A549 (cell line): ENCODE data around the gene CAMTA1. TPM values are rescaled to one million over a fixed set of nuclear protein-coding genes. Genes with fewer than 3 reads are reported as not detected.
A peak's percentile ranks its signal among the peaks of the same experiment; 100 is the strongest.

ENCODE experiments used
- ATAC-seq, 2 experiments: fragments of 200-7000 bp in 1 of 2; fragments of >200 bp in 1 of 2; cut with Nextera tagmentation in 1 of 2; cut with Tn5 transposase in 1 of 2; 3 replicates each; pipeline versions ENCODE4 v1.8.0 to v1.9.1; 2018 to 2020; ENCODE audit warnings: mild to moderate bottlenecking in 1 of 2, moderate library complexity in 1 of 2
- CTCF ChIA-PET: fragments of 300-600 bp; sonication (Branson Sonifier 250); formaldehyde crosslinking; extraction: SDS; loops from one replicate; lab custom pipeline; 2021; ENCODE audit warnings: antibody characterized with exemption, inconsistent platforms; lab: Yijun Ruan, JAX
- POLR2A ChIA-PET: fragments of 350-600 bp; formaldehyde crosslinking; extraction: SDS; loops from one replicate; lab custom pipeline; 2021; ENCODE audit warnings: antibody characterized with exemption, inconsistent platforms; lab: Yijun Ruan, JAX
- DNase-seq, 2 experiments: peaks; one replicate each; pipeline versions ENCODE4 v3.0.0 to v3.0.0-alpha.2; 2011 to 2016; ENCODE audit warnings: low read depth in 1 of 2, low spot score in 1 of 2
- FAIRE-seq: peaks from 2 replicates; lab custom pipeline; 2011; peaks lifted over from hg19 to GRCh38; lab: Jason Lieb, UNC
- H3K27ac ChIP-seq, 2 experiments: fragments of >200 bp; sonication (Bioruptor Twin); formaldehyde crosslinking; 3 replicates each; pipeline ENCODE4 v1.5.1; 2016 to 2017
- H3K4me1 ChIP-seq: fragments of >200 bp; sonication (Bioruptor Twin); formaldehyde crosslinking; 3 replicates; pipeline ENCODE4 v1.6.1; 2016
- H3K4me2 ChIP-seq: fragments of >200 bp; sonication (Bioruptor Twin); formaldehyde crosslinking; 3 replicates; pipeline ENCODE4 v1.6.1; 2016
- H3K4me3 ChIP-seq: fragments of >200 bp; sonication (Bioruptor Twin); formaldehyde crosslinking; 3 replicates; pipeline ENCODE4 v1.5.1; 2016
- H3K9me3 ChIP-seq: fragments of >200 bp; sonication (Bioruptor Twin); formaldehyde crosslinking; 3 replicates; pipeline ENCODE4 v1.6.1; 2016
- CBX2 ChIP-seq: fragments of 200-600 bp; sonication (generic); IDR thresholded peaks from 2 replicates; pipeline ENCODE4 v1.6.1; 2016; ENCODE audit warnings: low read depth, mild to moderate bottlenecking, borderline replicate concordance
- E2F6 ChIP-seq: IDR thresholded peaks from 2 replicates; pipeline ENCODE4 v1.6.1; 2012; ENCODE audit warnings: low read depth, borderline replicate concordance
- FOSB ChIP-seq: fragments of 250-450 bp; sonication (Bioruptor Pico); IDR thresholded peaks from 2 replicates; pipeline ENCODE4 v1.5.0; 2020; ENCODE audit warnings: mild to moderate bottlenecking, moderate library complexity
- FOSL2 ChIP-seq, 2 experiments: fragments of 450-650 bp in 1 of 2; fragments of >200 bp in 1 of 2; sonication (Bioruptor Twin) in 1 of 2; formaldehyde crosslinking; IDR thresholded peaks; 2 replicates each; pipeline versions ENCODE4 v1.5.0 to v1.6.1; 2016 to 2020; ENCODE audit warnings: mild to moderate bottlenecking in 1 of 2, moderate library complexity in 1 of 2
- HDAC2 ChIP-seq: fragments of 200-600 bp; sonication (generic); IDR thresholded peaks from 2 replicates; pipeline ENCODE4 v1.6.1; 2016
- HES2 ChIP-seq: fragments of >200 bp; sonication (Bioruptor Twin); formaldehyde crosslinking; IDR thresholded peaks from 2 replicates; pipeline ENCODE4 v1.6.1; 2016
- HEYL ChIP-seq: fragments of 250-450 bp; sonication (Bioruptor Pico); IDR thresholded peaks from 2 replicates; pipeline ENCODE4 v1.8.0; 2021; ENCODE audit warnings: mild to moderate bottlenecking, moderate library complexity
- HMGXB4 ChIP-seq: fragments of 250-450 bp; sonication (Bioruptor Pico); IDR thresholded peaks from 2 replicates; pipeline ENCODE4 v1.5.0; 2021; ENCODE audit warnings: mild to moderate bottlenecking, moderate library complexity, borderline replicate concordance
- HOXA7 ChIP-seq: fragments of 250-450 bp; sonication (Bioruptor Pico); IDR thresholded peaks from 2 replicates; pipeline ENCODE4 v1.5.0; 2020; ENCODE audit warnings: mild to moderate bottlenecking, moderate library complexity
- JUN ChIP-seq, 2 experiments: fragments of >200 bp; sonication (Bioruptor Twin); formaldehyde crosslinking; IDR thresholded peaks; 2 replicates in 1 of 2; 3 replicates in 1 of 2; pipeline ENCODE4 v1.6.1; 2016 to 2017
- MYC ChIP-seq: IDR thresholded peaks from 2 replicates; pipeline ENCODE4 v1.6.1; 2012; ENCODE audit warnings: mild to moderate bottlenecking, inconsistent platforms, low read length, improper control_type of control experiment, borderline replicate concordance
- NFE2L2 ChIP-seq: fragments of 150-350 bp; conservative IDR thresholded peaks from 2 replicates; pipeline ENCODE4 v1.6.1; 2014; ENCODE audit warnings: low read length
- NPAS2 ChIP-seq: fragments of 250-450 bp; sonication (Bioruptor Pico); IDR thresholded peaks from 2 replicates; pipeline ENCODE4 v1.8.0; 2022; ENCODE audit warnings: mild to moderate bottlenecking, moderate library complexity, borderline replicate concordance
- NR3C1 ChIP-seq: fragments of >200 bp; sonication (Bioruptor Twin); formaldehyde crosslinking; IDR thresholded peaks from 3 replicates; pipeline ENCODE4 v1.6.1; 2017
- PBX3 ChIP-seq: IDR thresholded peaks from 2 replicates; pipeline ENCODE4 v1.6.1; 2012
- POLR2AphosphoS2 ChIP-seq: conservative IDR thresholded peaks from 2 replicates; pipeline ENCODE4 v1.6.1; 2012; ENCODE audit warnings: low read length, improper control_type of control experiment, inconsistent platforms
- RFX5 ChIP-seq: fragments of 450-650 bp; IDR thresholded peaks from 2 replicates; pipeline ENCODE4 v1.7.1; 2014; ENCODE audit warnings: antibody characterized with exemption, mild to moderate bottlenecking, moderate library complexity
- SREBF2 ChIP-seq: fragments of 450-650 bp; IDR thresholded peaks from 2 replicates; pipeline ENCODE4 v1.6.1; 2014; ENCODE audit warnings: mild to moderate bottlenecking, moderate library complexity
- USF2 ChIP-seq: fragments of 450-650 bp; IDR thresholded peaks from 2 replicates; pipeline ENCODE4 v1.6.1; 2014; ENCODE audit warnings: antibody characterized with exemption
- ZC3H11A ChIP-seq: fragments of 450-650 bp; IDR thresholded peaks from 2 replicates; pipeline ENCODE4 v1.6.1; 2014; ENCODE audit warnings: antibody characterized with exemption, mild to moderate bottlenecking
- ZFP36 ChIP-seq: fragments of 450-650 bp; IDR thresholded peaks from 2 replicates; pipeline ENCODE4 v1.6.1; 2014; ENCODE audit warnings: borderline replicate concordance; ENCODE audit not compliant: partially characterized antibody
- WGBS: methylation state at CpG from one replicate; pipeline ENCODE4 v1.1.6; 2017; ENCODE audit errors: missing lambda C conversion rate; 5-methylcytosine and 5-hydroxymethylcytosine counted together
- polyA plus RNA-seq, 4 experiments: library from polyadenylated mRNA; depleted of rRNA in 3 of 4; stranded (reverse); fragments of >200 nt; fragmentation: RNase III in 1 of 4; extraction: RNeasy Plus Mini Kit Qiagen cat#74134 plus additional on column Dnase treatment in 1 of 4; gene quantifications; 2 replicates in 3 of 4; 3 replicates in 1 of 4; pipeline ENCODE4 v1.2.3, GENCODE V29; 2011 to 2017

Gene CAMTA1
- polyA plus RNA-seq, 2 of the 4 experiments (the other 2 are of a cell fraction): 58.8 to 75.0 TPM

GRCh38 chr1:7232441-7233236, 447.4 kb downstream of the CAMTA1 start:
- Histone ChIP-seq H3K9me3 (no peaks in the 10 kb centered on the region), H3K4me3 (no peak overlapping the region), H3K4me1 (peaks cover 20% of the 10 kb centered on the region), H3K27ac (no peak overlapping the region), H3K4me2 (no peak overlapping the region)
- TF ChIP-seq E2F6 (no peak), NFE2L2 (no peak), FOSL2 (IDR thresholded peaks at IDR 0.05) (no peak), FOSL2 (CRISPR knock-in tag; IDR thresholded peaks at IDR 0.05) (no peak)
- ChIA-PET CTCF (no interaction called here), POLR2A (no interaction called here)
- 94% methylated on average over 15 of the region's 15 CpGs for WGBS
- no peak for FAIRE-seq
- ATAC-seq: no peak
- no peak for DNase-seq

- ATAC-seq (no peak), FAIRE-seq (no peak), DNase-seq (no peak)
- Histone ChIP-seq H3K4me2 (no peak overlapping the region), H3K4me1 (peaks cover 18% of the 10 kb centered on the region), H3K27ac (no peak overlapping the region), H3K9me3 (no peaks in the 10 kb centered on the region), H3K4me3 (no peak overlapping the region)
- 96% methylated on average over 6 of the region's 6 CpGs for WGBS
- CTCF ChIA-PET: no interaction called here
- POLR2A ChIA-PET: no interaction called here
- TF ChIP-seq SREBF2 (no peak), HES2 (no peak), HEYL (CRISPR knock-in tag) (no peak), HDAC2 (no peak), HOXA7 (CRISPR knock-in tag) (no peak)
Measured at GRCh38 chr1:7233237-7233540, 447.9 kb downstream of the CAMTA1 start.

GRCh38 chr1:7233646-7234470, 448.6 kb downstream of the CAMTA1 start:
- POLR2A ChIA-PET: no interaction called here
- Histone ChIP-seq H3K27ac (peak overlapping the region in 1 of 2 experiments; percentile 50; a peak in 2 of 6 replicates), H3K4me1 (peaks cover 12% of the 10 kb centered on the region), H3K9me3 (no peaks in the 10 kb centered on the region), H3K4me3 (no peak overlapping the region), H3K4me2 (no peak overlapping the region)
- DNase-seq (no peak), ATAC-seq (no peak), FAIRE-seq (no peak)
- CTCF ChIA-PET: no interaction called here
- 95% methylated on average over 28 of the region's 28 CpGs for WGBS
- TF ChIP-seq HOXA7 (CRISPR knock-in tag): no peak
- no peak for TF ChIP-seq NPAS2 (CRISPR knock-in tag)
- TF ChIP-seq ZC3H11A: no peak
- TF ChIP-seq HES2: no peak
- no peak for TF ChIP-seq POLR2AphosphoS2
- TF ChIP-seq FOSL2 (IDR thresholded peaks at IDR 0.05): no peak
- no peak for TF ChIP-seq FOSL2 (CRISPR knock-in tag; IDR thresholded peaks at IDR 0.05)
- TF ChIP-seq HMGXB4 (CRISPR knock-in tag): no peak
- no peak for TF ChIP-seq E2F6
- no peak for TF ChIP-seq HEYL (CRISPR knock-in tag)
- no peak for TF ChIP-seq RFX5
- no peak for TF ChIP-seq MYC
- TF ChIP-seq FOSB (CRISPR knock-in tag): no peak
- no peak for TF ChIP-seq USF2
- TF ChIP-seq NR3C1: no peak
- TF ChIP-seq JUN (IDR thresholded peaks at IDR 0.05): no peak
- no peak for TF ChIP-seq CBX2
- TF ChIP-seq PBX3: no peak
- no peak for TF ChIP-seq SREBF2
- TF ChIP-seq ZFP36: no peak
